Transverse colon (tissue), 4 donors: ENCODE measurements around the gene SPTB. TPM values are rescaled to one million over a fixed set of nuclear protein-coding genes. Genes with fewer than 3 reads are reported as not detected.

ENCODE experiments used
- DNase-seq: peaks from one replicate; pipeline ENCODE4 v3.0.0-alpha.2; 2019
- H3K27ac ChIP-seq, 4 donors: fragments of 200-600 bp; sonication (generic); 2 replicates each; pipeline ENCODE4 v1.5.1; 2016 to 2018; ENCODE audit warnings: inconsistent platforms in 4 of 4
- H3K27me3 ChIP-seq: fragments of 200-600 bp; sonication (generic); 2 replicates; pipeline ENCODE4 v1.5.1; 2017; ENCODE audit warnings: inconsistent platforms
- H3K36me3 ChIP-seq, 4 donors: fragments of 200-600 bp; sonication (generic); 2 replicates each; pipeline ENCODE4 v1.5.1; 2017 to 2019; ENCODE audit warnings: inconsistent platforms in 4 of 4
- H3K4me1 ChIP-seq, 4 donors: fragments of 200-600 bp; sonication (generic); 2 replicates each; pipeline ENCODE4 v1.5.1; 2017 to 2020; ENCODE audit warnings: inconsistent platforms in 4 of 4
- H3K4me3 ChIP-seq, 4 donors: fragments of 200-600 bp; sonication (generic); 1 replicate in 1 of 4; 2 replicates in 3 of 4; pipeline versions ENCODE4 v1.5.1 to v1.6.1; 2017 to 2019; ENCODE audit warnings: inconsistent platforms in 4 of 4
- H3K9me3 ChIP-seq, 2 donors: fragments of 200-600 bp; sonication (generic); 2 replicates each; pipeline ENCODE4 v1.5.1; 2017 to 2019; ENCODE audit warnings: inconsistent platforms in 2 of 2
- EP300 ChIP-seq: sonication (generic); formaldehyde crosslinking; IDR thresholded peaks from one replicate; pipeline ENCODE4 v1.6.1; 2017; ENCODE audit warnings: antibody characterized with exemption, low read depth
- POLR2A ChIP-seq: fragments of 450-650 bp; IDR thresholded peaks from one replicate; pipeline ENCODE4 v1.6.1; 2016; ENCODE audit warnings: antibody characterized with exemption, mild to moderate bottlenecking, moderate library complexity
- POLR2AphosphoS5 ChIP-seq, 3 donors: sonication (generic); formaldehyde crosslinking; IDR thresholded peaks; one replicate each; pipeline ENCODE4 v1.6.1; 2016; ENCODE audit warnings: antibody characterized with exemption in 3 of 3
- WGBS, 2 donors: methylation state at CpG; one replicate each; pipeline ENCODE4 v1.1.5; 2018; ENCODE audit warnings: low coverage in 1 of 2; 5-methylcytosine and 5-hydroxymethylcytosine counted together
- in situ Hi-C, 4 donors: fragments of 200-750 bp; cut with MboI; loops; one replicate each; pipeline versions ENCODE4 v1.15.0 to v1.15.1; 2017; ENCODE audit warnings: low sequenced_read_pairs in 3 of 4, low pct_ligation_motif_present in 1 of 4, low pct_unique_long_range_greater_than_20kb in 1 of 4
- intact Hi-C: fragments of 100-400 bp; cut with DNase I; formaldehyde crosslinking; loops from one replicate; pipeline ENCODE4 v1.15.1; 2023; ENCODE audit warnings: low total_unique reads
- small RNA-seq, 4 donors: library from RNA; depleted of rRNA; stranded (forward); fragments of <200 nt; gene quantifications; one replicate each; pipeline ENCODE3, GENCODE V24; 2016
- total RNA-seq, 4 donors: library from RNA; depleted of rRNA; stranded (reverse); fragments of >200 nt; gene quantifications; one replicate each; pipeline ENCODE4 v1.1.0, GENCODE V29; 2016
- TF ChIP-seq, protein P1 (sequence below), 5 experiments: fragments of 200-600 bp in 3 of 5; fragments of 450-650 bp in 2 of 5; sonication (generic) in 3 of 5; IDR thresholded peaks; 1 replicate in 2 of 5; 2 replicates in 3 of 5; pipeline ENCODE4 v1.5.1; 2016 to 2017; ENCODE audit warnings: antibody characterized with exemption in 5 of 5, inconsistent platforms in 3 of 5, mild to moderate bottlenecking in 2 of 5, moderate library complexity in 1 of 5

Gene SPTB
- total RNA-seq, 4 donors from 2014 or later: 0.20 to 0.96 (median 0.58) TPM

DNA sequence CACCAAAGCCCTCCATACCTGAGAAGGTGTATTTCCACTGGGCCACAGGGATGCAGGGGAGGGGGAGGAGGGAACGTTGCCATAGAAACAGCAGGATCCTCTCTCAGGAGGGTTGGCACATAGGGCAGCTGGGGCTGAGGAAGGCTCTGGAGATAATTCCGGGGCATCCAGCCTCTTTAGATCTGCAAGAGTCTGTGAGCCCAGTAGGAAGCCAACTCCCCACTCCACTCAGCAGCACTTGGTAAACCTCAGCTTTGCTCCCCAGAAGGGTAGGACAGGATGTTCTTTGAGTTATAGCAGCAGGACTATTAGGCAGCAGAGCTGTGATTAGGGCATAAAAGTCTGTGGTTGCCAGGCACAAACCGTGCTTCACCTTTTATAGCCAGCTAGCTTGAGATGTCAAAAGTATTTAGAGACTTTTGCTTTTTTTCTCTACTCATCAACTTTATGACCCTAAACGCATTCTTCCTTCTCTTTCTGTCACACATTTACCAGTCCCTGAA is 183.3 kb downstream of the SPTB start:
- TF ChIP-seq, protein P1, sequence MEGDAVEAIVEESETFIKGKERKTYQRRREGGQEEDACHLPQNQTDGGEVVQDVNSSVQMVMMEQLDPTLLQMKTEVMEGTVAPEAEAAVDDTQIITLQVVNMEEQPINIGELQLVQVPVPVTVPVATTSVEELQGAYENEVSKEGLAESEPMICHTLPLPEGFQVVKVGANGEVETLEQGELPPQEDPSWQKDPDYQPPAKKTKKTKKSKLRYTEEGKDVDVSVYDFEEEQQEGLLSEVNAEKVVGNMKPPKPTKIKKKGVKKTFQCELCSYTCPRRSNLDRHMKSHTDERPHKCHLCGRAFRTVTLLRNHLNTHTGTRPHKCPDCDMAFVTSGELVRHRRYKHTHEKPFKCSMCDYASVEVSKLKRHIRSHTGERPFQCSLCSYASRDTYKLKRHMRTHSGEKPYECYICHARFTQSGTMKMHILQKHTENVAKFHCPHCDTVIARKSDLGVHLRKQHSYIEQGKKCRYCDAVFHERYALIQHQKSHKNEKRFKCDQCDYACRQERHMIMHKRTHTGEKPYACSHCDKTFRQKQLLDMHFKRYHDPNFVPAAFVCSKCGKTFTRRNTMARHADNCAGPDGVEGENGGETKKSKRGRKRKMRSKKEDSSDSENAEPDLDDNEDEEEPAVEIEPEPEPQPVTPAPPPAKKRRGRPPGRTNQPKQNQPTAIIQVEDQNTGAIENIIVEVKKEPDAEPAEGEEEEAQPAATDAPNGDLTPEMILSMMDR (IDR thresholded peaks at IDR 0.05): no peak
- peak; percentile 37 for TF ChIP-seq POLR2A
- TF ChIP-seq POLR2AphosphoS5 (IDR thresholded peaks at IDR 0.05): peak in 2 of 3 donors; percentile 68 to 71
- peak; percentile 36 for TF ChIP-seq EP300
- H3K9me3 ChIP-seq: no peaks in the 10 kb centered on the region
- peak; percentile 70 for DNase-seq
- no peaks in the 10 kb centered on the region for H3K36me3 ChIP-seq
- H3K4me3 ChIP-seq: no peak overlapping the region
- H3K27ac ChIP-seq: peak overlapping the region; percentile 66 to 77 (median 76)
- intact Hi-C loops: no loop called here
- peaks cover 16 to 67% (median 45%) of the 10 kb centered on the region in 4 donors for H3K4me1 ChIP-seq
- in situ Hi-C loops: no loop called here
- no peaks in the 10 kb centered on the region for H3K27me3 ChIP-seq
- WGBS, 2 donors: 31 to 60% methylated on average over 1 to 4 of the region's 4 CpGs

Small RNAs within 50 kb of the gene (small RNA-seq; reads per million reads assigned to genes)
- 0 to 0.18 (median 0) reads per million in 4 donors for gene RPPH1-2P

Other genes starting within 250 kb of the SPTB start
- gene PLEKHG3, start 175.5 kb downstream of the SPTB start, total RNA-seq: 100 to 1,000 TPM in 2 of 4 donors, 10 to 100 TPM in 2; 58.1 to 273 (median 94.7) TPM
- gene CHURC1, start 34.5 kb upstream of the SPTB start, total RNA-seq: 100 to 1,000 TPM in 2 of 4 donors, 10 to 100 TPM in 2; 26.5 to 104 (median 78.6) TPM
- 100 to 1,000 TPM in 3 of 4 donors, 1 to 10 TPM in 1; 7.9 to 292 (median 204) TPM for gene GPX2, start 62.8 kb upstream of the SPTB start, total RNA-seq
- gene RAB15, start 92.4 kb upstream of the SPTB start, total RNA-seq: 10 to 100 TPM; 11.6 to 50.9 (median 19.4) TPM
- 10 to 100 TPM in 3 of 4 donors, 1 to 10 TPM in 1; 6.5 to 77.2 (median 12.7) TPM for gene FNTB, start 107.0 kb upstream of the SPTB start, total RNA-seq
- 100 to 1,000 TPM in 1 of 4 donors, 10 to 100 TPM in 3; 35.8 to 139 (median 87.0) TPM for gene MAX, start 222.6 kb upstream of the SPTB start, total RNA-seq